Endothelial cell of umbilical vein (primary cell): ENCODE data around the gene ACVRL1.

ENCODE experiments used
- MAX ChIP-seq: IDR thresholded peaks from 2 replicates; pipeline ENCODE4 v1.6.1; 2011; ENCODE audit not compliant: insufficient read depth, insufficient read length
- POLR2A ChIP-seq: IDR thresholded peaks from 2 replicates; pipeline ENCODE4 v1.6.1; 2012; ENCODE audit warnings: low read depth, mild to moderate bottlenecking, control low read depth, low read length
- POLR2AphosphoS5 ChIP-seq: IDR thresholded peaks from 2 replicates; pipeline ENCODE4 v1.6.1; 2012; ENCODE audit warnings: low read depth, mild to moderate bottlenecking, control low read depth, low read length, moderate library complexity; ENCODE audit not compliant: insufficient read depth
- TF ChIP-seq, protein P1 (sequence below), 2 donors: IDR thresholded peaks; 1 replicate in 1 of 2; 2 replicates in 1 of 2; pipeline ENCODE4 v1.5.1; 2011; ENCODE audit warnings: low read length in 2 of 2, mild to moderate bottlenecking in 2 of 2, moderate library complexity in 2 of 2, control low read depth in 1 of 2, inconsistent platforms in 1 of 2, low read depth in 1 of 2; ENCODE audit not compliant: insufficient read depth in 1 of 2; ENCODE audit errors: extremely low read depth in 1 of 2

DNA sequence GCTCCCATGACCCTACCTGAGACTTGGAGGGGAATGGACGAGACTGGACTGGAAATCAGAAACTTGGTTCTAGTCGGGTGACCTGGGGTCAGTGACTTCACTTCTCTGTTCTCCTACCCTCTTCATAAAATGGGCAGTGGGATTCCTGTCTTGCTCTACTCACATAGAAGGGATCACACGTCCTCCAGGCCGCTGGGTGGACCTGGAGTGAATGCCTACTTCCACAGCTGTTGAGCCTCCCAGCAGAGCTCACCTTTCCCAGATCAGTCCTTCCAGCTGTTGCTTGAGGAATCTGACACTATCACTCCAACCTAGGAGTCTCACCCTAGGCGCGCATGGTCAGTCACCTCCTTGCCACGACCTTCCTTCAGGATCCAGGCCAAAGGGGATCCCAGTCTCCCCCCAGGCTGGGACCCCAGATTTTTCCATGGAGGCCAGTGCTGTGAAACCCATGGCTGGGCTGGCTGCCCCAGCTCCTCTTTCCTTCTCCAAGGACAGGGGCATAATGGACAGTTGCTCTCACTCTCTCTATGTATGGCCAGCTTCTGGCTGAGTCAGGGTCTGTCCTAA is 637 bp downstream of the ACVRL1 start:
- TF ChIP-seq, protein P1, sequence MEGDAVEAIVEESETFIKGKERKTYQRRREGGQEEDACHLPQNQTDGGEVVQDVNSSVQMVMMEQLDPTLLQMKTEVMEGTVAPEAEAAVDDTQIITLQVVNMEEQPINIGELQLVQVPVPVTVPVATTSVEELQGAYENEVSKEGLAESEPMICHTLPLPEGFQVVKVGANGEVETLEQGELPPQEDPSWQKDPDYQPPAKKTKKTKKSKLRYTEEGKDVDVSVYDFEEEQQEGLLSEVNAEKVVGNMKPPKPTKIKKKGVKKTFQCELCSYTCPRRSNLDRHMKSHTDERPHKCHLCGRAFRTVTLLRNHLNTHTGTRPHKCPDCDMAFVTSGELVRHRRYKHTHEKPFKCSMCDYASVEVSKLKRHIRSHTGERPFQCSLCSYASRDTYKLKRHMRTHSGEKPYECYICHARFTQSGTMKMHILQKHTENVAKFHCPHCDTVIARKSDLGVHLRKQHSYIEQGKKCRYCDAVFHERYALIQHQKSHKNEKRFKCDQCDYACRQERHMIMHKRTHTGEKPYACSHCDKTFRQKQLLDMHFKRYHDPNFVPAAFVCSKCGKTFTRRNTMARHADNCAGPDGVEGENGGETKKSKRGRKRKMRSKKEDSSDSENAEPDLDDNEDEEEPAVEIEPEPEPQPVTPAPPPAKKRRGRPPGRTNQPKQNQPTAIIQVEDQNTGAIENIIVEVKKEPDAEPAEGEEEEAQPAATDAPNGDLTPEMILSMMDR (IDR thresholded peaks at IDR 0.05; ENCODE audit: extremely low read depth in 1 of 2, insufficient read depth in 1 of 2, low read depth in 1 of 2, low read length in 2 of 2) = no peak
- TF ChIP-seq POLR2AphosphoS5 (no peak), MAX (no peak), POLR2A (no peak)
